ENCODE results near the gene TNIP2.

Gene TNIP2

DNA sequence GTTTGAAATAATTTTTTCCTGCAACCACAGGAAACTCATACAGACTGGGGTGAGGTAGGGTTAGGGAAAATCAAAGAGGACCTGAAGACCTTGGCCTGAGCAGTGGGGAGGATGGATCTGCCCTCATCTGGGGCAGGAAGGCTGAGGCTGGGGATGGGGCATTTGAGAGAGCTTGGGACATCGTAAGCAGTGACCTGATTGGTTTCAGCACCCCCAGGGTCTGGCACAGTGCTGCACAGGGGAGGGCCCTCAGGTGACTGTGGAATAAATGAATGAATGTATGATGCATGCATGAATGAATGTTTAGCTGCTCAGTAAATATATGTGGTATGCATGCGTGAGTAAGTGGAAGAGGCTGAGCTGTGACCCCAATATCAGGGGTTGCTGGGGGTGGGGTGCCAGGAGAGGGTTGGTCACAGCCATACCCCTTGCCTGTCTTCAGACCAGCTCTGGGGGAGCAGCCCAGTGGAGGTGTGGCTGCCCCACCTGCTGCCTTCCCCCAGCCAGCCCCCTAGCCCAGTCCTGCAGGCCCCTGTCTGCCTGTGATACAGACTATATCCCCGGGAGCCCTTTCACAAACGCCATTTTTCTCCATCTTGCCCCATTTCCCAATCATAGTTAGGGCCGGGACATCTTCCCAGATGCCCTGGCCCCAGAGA lies 11.0 kb upstream of the TNIP2 start:
- TF ChIP-seq, protein P1, sequence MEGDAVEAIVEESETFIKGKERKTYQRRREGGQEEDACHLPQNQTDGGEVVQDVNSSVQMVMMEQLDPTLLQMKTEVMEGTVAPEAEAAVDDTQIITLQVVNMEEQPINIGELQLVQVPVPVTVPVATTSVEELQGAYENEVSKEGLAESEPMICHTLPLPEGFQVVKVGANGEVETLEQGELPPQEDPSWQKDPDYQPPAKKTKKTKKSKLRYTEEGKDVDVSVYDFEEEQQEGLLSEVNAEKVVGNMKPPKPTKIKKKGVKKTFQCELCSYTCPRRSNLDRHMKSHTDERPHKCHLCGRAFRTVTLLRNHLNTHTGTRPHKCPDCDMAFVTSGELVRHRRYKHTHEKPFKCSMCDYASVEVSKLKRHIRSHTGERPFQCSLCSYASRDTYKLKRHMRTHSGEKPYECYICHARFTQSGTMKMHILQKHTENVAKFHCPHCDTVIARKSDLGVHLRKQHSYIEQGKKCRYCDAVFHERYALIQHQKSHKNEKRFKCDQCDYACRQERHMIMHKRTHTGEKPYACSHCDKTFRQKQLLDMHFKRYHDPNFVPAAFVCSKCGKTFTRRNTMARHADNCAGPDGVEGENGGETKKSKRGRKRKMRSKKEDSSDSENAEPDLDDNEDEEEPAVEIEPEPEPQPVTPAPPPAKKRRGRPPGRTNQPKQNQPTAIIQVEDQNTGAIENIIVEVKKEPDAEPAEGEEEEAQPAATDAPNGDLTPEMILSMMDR (IDR thresholded peaks at IDR 0.05): no peak

DNA sequence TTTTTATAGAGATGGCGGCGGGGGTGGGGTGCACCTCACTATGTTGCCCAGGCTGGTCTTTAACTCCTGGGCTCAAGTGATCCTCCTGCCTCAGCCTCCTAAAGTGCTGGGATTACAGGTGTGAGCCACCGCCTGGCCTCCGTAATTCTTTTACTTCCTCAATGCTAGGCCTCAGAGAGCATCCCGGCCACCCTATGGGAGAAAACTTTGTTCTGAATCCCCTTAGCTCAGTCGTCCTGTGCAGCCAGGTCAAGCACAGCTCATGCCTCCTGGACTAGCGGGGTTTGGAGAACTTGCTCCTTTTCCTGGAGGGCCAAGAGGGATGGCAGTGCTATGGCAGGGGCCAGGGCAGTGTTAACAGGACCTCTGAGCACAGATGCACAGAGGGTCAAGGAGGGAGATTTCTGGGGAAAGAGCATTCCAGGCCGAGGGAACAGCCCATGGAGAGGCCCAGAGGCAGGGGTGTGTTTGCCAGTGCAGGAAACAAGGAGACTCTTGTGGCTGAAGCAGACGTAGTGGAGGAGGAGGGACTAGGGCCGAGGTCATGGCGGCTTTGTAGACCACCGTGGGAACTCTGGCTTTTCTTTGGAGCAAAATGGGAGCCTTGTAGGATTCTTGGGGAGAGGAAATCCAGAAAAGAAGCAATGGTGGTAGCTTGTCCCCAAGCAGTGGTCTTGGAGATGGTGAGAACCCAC lies 9.8 kb upstream of the TNIP2 start:
- TF ChIP-seq, protein P1 (IDR thresholded peaks at IDR 0.05): no peak

DNA sequence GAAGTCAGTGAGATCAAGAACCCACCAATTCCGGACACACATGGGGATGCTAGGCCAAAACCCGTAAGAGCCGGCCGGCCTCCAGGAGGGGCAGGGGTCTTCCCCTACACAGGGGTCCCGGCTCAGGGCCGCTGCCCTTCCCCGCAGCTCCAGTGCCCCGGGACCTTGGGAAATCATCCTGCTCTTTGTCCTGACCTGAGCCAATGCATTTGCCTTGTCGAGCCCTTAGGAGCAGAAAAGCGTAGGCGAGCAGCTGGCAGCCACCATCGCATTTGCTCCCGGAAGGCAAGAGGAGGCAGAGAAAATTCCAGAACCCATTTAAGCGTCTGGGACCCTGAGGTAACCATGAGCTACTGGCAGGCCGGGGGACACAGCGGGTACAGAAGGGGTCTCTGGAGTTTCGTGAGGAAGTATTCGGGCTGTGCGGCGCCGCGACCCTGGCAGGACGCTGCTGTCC lies 7.4 kb upstream of the TNIP2 start:
- TF ChIP-seq, protein P1 (IDR thresholded peaks at IDR 0.05): no peak

DNA sequence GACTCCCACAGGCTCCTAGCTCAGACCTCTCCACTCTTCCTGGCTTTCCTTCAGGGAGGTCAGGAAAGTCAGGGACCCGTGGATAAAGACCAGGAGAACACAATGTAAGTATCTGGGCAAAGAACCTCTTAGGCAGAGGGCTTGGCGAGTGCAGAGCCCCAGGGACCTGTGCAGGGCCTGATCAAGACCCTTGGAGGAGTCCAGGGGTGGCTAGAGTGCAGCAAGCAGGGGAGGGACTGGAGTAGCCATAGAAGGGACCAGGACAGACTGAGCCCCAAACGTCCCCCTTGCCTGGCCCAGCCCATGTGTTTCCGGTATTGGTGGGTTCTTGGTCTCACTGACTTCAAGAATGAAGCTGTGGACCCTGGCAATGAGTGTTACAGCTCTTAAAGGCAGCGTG lies 5.9 kb upstream of the TNIP2 start:
- TF ChIP-seq, protein P1 (IDR thresholded peaks at IDR 0.05): no peak

DNA sequence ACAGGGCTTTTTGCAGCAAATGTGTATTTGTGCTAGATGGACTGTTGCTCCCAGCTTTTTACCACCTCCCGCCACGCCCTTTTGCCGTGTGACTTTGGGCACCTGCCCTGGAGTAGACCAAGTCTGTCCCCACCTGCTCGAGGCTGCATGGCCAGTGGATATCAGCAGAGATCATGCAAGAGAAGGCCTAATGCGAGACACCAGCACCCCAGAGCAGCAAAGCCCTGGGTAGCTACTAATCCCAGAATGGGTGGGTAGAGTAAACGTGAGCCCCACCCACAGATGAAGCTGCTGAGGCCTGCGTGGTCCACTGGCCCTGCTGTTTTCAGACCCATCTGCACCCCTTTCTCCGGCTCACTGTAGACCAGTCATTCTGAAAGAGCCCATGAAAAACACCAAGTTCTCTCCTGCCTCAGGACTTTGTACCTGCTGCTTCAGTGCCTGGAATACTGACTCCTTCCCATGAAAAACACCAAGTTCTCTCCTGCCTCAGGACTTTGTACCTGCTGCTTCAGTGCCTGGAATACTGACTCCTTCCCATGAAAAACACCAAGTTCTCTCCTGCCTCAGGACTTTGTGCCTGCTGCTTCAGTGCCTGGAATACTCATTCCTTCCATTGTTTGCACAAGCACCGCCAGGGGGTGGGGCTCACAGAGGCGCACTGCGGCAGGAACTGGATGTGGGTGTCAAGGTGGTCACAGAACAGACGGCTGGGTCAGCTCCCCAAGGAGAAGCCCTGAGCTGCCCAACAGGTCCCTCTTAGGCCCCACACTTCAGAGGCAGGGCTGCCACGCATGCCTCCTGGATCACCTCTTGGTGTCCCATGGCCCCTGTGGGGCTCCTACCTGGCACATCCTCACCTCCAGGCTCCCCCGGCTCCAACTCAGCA lies 5.1 kb upstream of the TNIP2 start:
- TF ChIP-seq, protein P1 (IDR thresholded peaks at IDR 0.05): no peak

DNA sequence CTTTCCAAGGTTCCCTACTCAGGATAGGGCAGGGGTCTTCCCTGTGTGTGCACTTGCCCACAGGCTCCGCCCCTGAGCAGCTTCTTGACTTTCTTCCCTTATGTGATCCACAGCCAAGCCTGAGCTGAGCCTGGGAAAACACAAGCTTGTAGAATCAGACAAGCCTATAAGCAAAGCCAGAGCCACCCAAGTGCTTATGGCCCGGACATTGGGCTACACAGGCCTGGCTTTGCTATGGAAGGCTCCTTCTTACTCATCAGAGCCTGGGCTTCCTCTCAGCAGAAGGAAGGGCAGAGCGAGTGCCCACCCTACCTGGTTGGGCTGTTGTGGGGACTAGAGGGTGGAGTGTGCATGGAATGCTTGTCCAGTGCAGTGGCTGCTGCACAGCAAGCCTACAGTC lies 1.3 kb upstream of the TNIP2 start:
- TF ChIP-seq, protein P1 (IDR thresholded peaks at IDR 0.05): no peak

DNA sequence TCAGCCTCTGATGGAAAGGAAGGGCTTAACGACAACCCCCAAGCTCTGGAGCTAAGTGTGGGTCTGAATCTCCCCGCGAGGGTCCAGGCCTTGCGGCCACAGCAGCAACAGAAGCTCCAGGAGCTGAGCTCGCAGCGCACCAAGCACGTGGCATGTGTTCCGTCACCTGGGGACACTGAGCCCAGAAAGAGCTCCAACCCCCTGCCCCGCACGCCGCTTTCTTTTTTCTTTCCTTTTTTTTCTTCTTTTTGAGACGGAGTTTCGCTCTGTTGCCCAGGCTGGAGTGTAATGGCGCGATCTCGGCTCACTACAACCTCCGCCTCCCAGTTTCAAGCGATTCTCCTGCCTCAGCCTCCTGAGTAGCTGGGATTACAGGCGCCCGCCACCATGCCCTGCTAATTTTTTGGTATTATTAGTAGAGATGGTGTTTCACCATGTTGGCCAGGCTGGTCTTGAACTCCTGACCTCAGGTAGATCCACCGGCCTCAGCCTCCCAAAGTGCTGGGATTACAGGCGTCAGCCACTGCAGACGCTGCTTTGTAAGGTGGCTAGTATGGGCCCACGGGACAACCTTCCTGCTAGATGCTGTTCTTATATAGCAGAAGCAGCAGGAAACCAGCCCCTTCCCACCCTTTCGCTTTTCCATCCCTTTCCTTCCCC lies 685 bp upstream of the TNIP2 start:
- TF ChIP-seq, protein P1 (IDR thresholded peaks at IDR 0.05): no peak

Data from LNCAP (cell line).